Prostate gland (tissue), 2 donors: ENCODE measurements around the gene BMP7.

Experiments used
- CTCF ChIP-seq, 4 experiments: fragments of 200-600 bp in 2 of 4; fragments of 450-650 bp in 2 of 4; sonication (generic) in 2 of 4; IDR thresholded peaks; 1 replicate in 3 of 4; 2 replicates in 1 of 4; pipeline ENCODE4 v1.5.1; 2016 to 2019; ENCODE audit warnings: antibody characterized with exemption in 4 of 4, mild to moderate bottlenecking in 2 of 4, moderate library complexity in 2 of 4
- POLR2A ChIP-seq: fragments of 450-650 bp; IDR thresholded peaks from one replicate; pipeline ENCODE4 v1.6.1; 2016; ENCODE audit warnings: antibody characterized with exemption, mild to moderate bottlenecking

DNA sequence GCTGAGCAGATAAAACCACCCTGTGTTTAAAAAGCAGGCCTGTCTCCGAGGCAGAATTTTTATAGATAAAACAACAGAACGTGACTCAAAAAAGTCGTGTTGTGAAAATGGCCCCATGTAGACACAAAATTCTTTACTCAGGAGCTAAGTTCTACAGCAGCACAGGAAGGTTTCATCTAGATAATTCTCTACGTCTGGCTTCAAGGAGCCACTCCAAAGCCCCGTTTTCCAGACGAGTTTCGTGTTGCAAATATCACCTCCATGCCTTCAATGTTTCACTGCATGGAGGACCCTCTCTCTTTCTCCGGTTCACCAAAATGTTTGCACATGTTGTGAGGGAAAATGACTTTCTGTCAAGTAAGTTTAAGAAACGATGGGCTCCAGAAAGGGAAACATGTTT, 12.0 kb upstream of the BMP7 start:
- no peak for TF ChIP-seq CTCF (IDR thresholded peaks at IDR 0.05)
- no peak for TF ChIP-seq POLR2A
